Caco-2 (cell line): ENCODE results near the gene CD63. TPM values are rescaled to one million over a fixed set of nuclear protein-coding genes. Genes with fewer than 3 reads are reported as not detected.

Source experiments
- BruUV-seq: library from RNA; stranded (reverse); fragments of 400-500 nt; replicated peaks from 2 replicates; lab custom pipeline; 2021; lab: Mats Ljungman, UMichigan
- CTCF ChIA-PET: fragments of 300-600 bp; sonication (Branson Sonifier 250); formaldehyde crosslinking; loops from one replicate; lab custom pipeline; 2022; ENCODE audit warnings: antibody characterized with exemption; lab: Charles Lee
- POLR2A ChIA-PET: fragments of 300-600 bp; sonication (Branson Sonifier 250); formaldehyde crosslinking; loops from one replicate; lab custom pipeline; 2022; ENCODE audit warnings: antibody characterized with exemption; lab: Charles Lee
- DNase-seq, 2 experiments: peaks; one replicate each; pipeline versions ENCODE4 v3.0.0 to v3.0.0-alpha.2; 2020 to 2022
- H3K27me3 ChIP-seq: replicated peaks from 2 replicates; pipeline ENCODE4 v1.6.0; 2011; ENCODE audit warnings: low read length; ENCODE audit not compliant: control insufficient read depth, insufficient read depth
- H3K36me3 ChIP-seq: 2 replicates; pipeline ENCODE4 v1.5.1; 2011; ENCODE audit warnings: low read length; ENCODE audit not compliant: control insufficient read depth, insufficient read depth
- H3K4me1 ChIP-seq: fragments of 250-450 bp; sonication (Bioruptor Pico); 2 replicates; pipeline ENCODE4 v1.5.1; 2020; ENCODE audit warnings: mild to moderate bottlenecking
- H3K4me3 ChIP-seq: 2 replicates; pipeline ENCODE4 v1.5.1; 2011; ENCODE audit warnings: low read depth, mild to moderate bottlenecking, control low read depth, low read length
- H3K9me3 ChIP-seq: fragments of 250-450 bp; sonication (Bioruptor Pico); 2 replicates; pipeline ENCODE4 v1.5.1; 2020; ENCODE audit warnings: mild to moderate bottlenecking, moderate library complexity
- H3K27ac Mint-ChIP-seq: one replicate; pipeline ENCODE4 v1.8.0; 2022; ENCODE audit warnings: mixed read lengths; ENCODE audit not compliant: unreplicated experiment
- H3K27me3 Mint-ChIP-seq: one replicate; pipeline ENCODE4 v1.8.0; 2022; ENCODE audit warnings: mixed read lengths; ENCODE audit not compliant: insufficient read depth, unreplicated experiment
- H3K36me3 Mint-ChIP-seq: one replicate; pipeline ENCODE4 v1.8.0; 2022; ENCODE audit warnings: mild to moderate bottlenecking, mixed read lengths; ENCODE audit not compliant: insufficient read depth, unreplicated experiment
- H3K4me1 Mint-ChIP-seq: one replicate; pipeline ENCODE4 v1.8.0; 2022; ENCODE audit warnings: low read depth, mixed read lengths; ENCODE audit not compliant: unreplicated experiment
- H3K4me3 Mint-ChIP-seq: one replicate; pipeline ENCODE4 v1.8.0; 2022; ENCODE audit warnings: mild to moderate bottlenecking, moderate library complexity, mixed read lengths; ENCODE audit not compliant: unreplicated experiment
- H3K9me3 Mint-ChIP-seq: one replicate; pipeline ENCODE4 v1.8.0; 2022; ENCODE audit warnings: mixed read lengths; ENCODE audit not compliant: unreplicated experiment
- intact Hi-C: fragments of 100-400 bp; cut with micrococcal nuclease; formaldehyde crosslinking; loops from one replicate; pipeline ENCODE4 v1.10.0; 2022; ENCODE audit not compliant: unreplicated experiment
- total RNA-seq: library from RNA; stranded (reverse); gene quantifications from 2 replicates; pipeline ENCODE4 v1.2.3, GENCODE V29; 2022
- TF ChIP-seq, protein P1 (sequence below), 2 experiments: fragments of 200-600 bp in 1 of 2; IDR thresholded peaks; 1 replicate in 1 of 2; 2 replicates in 1 of 2; pipeline versions ENCODE4 v1.5.1 to v1.8.0; 2011 to 2022; ENCODE audit warnings: antibody characterized with exemption in 1 of 2, control low read depth in 1 of 2, inconsistent platforms in 1 of 2, low read depth in 1 of 2, low read length in 1 of 2, mild to moderate bottlenecking in 1 of 2, moderate library complexity in 1 of 2; ENCODE audit not compliant: insufficient read depth in 1 of 2, severe bottlenecking in 1 of 2, unreplicated experiment in 1 of 2

The CD63 gene
- total RNA-seq, 1 experiment from 2014 or later = 947 TPM

DNA sequence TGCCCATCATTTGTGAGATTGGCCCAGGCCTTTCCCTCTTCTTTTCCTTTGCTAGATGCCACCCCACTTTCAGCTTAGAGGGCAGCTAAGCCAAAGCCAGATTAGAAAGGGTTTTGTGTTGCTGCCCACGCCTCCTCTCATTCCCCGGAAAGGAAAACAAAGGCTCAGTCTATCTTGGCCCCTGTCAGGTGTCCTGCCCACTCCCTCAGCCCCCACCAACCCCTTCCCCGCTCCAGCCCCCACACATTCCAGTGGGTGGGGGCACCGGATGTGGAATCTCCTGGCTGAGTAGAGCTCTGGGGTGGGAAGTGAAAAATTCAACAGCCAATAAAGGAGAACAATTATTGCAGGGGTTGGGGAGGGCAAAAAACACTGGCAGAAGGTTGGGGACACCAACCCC is 10.8 kb downstream of the CD63 start:
- CTCF ChIA-PET = interaction anchor here (1.8 kb wide), 1 partner anchor 36 kb away, joined by 5 read pairs; a partner anchor contains a TSS
- H3K9me3 Mint-ChIP-seq = no peaks in the 10 kb centered on the region
- no peak overlapping the region for H3K4me3 Mint-ChIP-seq
- H3K9me3 ChIP-seq = no peaks in the 10 kb centered on the region
- no peaks in the 10 kb centered on the region for H3K27me3 Mint-ChIP-seq
- no peaks in the 10 kb centered on the region for H3K36me3 ChIP-seq
- H3K36me3 Mint-ChIP-seq = peaks cover 27% of the 10 kb centered on the region
- no peak overlapping the region for H3K27ac Mint-ChIP-seq
- POLR2A ChIA-PET = interaction anchor here (0.6 kb wide), 1 partner anchor 11 kb away, joined by 3 read pairs; the partner anchor contains the start of gene CD63
- no peaks in the 10 kb centered on the region for H3K27me3 ChIP-seq
- no peaks in the 10 kb centered on the region for H3K4me1 Mint-ChIP-seq
- no TSS peak for BruUV-seq
- intact Hi-C loops = no loop called here
- H3K4me1 ChIP-seq = peaks cover 40% of the 10 kb centered on the region
- no peak for DNase-seq
- H3K4me3 ChIP-seq = no peak overlapping the region
- TF ChIP-seq, protein P1, sequence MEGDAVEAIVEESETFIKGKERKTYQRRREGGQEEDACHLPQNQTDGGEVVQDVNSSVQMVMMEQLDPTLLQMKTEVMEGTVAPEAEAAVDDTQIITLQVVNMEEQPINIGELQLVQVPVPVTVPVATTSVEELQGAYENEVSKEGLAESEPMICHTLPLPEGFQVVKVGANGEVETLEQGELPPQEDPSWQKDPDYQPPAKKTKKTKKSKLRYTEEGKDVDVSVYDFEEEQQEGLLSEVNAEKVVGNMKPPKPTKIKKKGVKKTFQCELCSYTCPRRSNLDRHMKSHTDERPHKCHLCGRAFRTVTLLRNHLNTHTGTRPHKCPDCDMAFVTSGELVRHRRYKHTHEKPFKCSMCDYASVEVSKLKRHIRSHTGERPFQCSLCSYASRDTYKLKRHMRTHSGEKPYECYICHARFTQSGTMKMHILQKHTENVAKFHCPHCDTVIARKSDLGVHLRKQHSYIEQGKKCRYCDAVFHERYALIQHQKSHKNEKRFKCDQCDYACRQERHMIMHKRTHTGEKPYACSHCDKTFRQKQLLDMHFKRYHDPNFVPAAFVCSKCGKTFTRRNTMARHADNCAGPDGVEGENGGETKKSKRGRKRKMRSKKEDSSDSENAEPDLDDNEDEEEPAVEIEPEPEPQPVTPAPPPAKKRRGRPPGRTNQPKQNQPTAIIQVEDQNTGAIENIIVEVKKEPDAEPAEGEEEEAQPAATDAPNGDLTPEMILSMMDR (IDR thresholded peaks at IDR 0.05; ENCODE audit: insufficient read depth in 1 of 2, low read depth in 1 of 2, low read length in 1 of 2, severe bottlenecking in 1 of 2, unreplicated experiment in 1 of 2) = no peak

DNA sequence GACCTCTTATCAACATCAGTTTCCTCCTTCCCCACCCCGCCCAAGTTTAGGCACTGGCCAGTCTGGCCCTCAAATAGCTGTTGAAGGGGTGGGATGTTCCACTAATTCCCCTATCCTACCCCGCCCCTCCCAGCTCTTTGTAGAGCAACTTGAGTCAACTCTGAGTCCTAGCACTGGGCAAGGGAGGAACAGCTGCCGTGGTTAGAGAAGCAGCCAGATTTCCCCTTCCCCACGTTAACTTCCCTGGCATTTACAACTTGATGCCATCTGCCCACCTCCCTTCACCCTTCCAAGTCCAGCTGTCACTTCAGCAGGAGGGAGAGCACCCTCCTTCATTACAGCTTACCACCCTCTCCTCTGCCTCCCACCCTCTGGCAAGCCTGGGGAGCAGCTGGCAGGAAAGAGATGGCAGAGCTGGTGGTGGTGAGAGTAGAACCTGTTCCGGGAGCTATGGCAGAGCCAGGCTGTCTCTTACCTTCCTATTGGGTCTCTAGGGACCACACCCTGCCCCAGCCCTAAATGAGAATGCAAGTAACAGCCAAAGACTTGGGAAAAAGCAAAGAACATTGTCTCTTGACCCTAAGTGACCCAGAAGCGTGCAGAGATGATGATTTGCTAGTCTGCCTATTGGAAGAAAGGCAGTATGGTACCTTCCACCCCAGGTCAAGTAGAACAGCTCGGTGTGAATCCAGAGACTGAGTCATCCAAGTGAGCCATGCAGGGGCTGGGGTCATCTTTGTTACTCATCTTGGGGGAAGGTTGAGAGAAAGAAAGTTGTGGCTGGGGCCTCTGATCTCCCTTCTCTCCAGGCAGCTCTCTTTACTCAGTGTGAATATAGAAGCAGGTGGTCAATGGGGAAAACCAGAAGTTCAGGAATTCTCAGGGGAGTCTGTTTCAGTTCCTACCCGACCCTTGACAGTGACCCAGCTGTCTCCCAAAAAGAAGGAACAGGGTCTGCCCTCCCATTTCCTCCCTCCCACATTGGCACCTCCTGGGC is 11.5 kb downstream of the CD63 start:
- H3K27ac Mint-ChIP-seq = peak overlapping the region; percentile 80
- H3K36me3 Mint-ChIP-seq = peaks cover 26% of the 10 kb centered on the region
- CTCF ChIA-PET = interaction anchor here (1.1 to 1.8 kb wide), 3 partner anchors 8 to 36 kb away, joined by 3 to 5 read pairs (median 4); a partner anchor contains a TSS
- no peaks in the 10 kb centered on the region for H3K9me3 Mint-ChIP-seq
- peak overlapping the region; percentile 55 for H3K4me3 ChIP-seq
- peaks cover 3% of the 10 kb centered on the region for H3K27me3 Mint-ChIP-seq
- H3K4me1 Mint-ChIP-seq = no peaks in the 10 kb centered on the region
- TF ChIP-seq, protein P1 (IDR thresholded peaks at IDR 0.05; ENCODE audit: insufficient read depth in 1 of 2, low read depth in 1 of 2, low read length in 1 of 2, severe bottlenecking in 1 of 2, unreplicated experiment in 1 of 2) = no peak
- POLR2A ChIA-PET = interaction anchor here (0.6 to 1.1 kb wide), 2 partner anchors 11 to 101 kb away, joined by 3 read pairs; partner anchors contain the start of genes CD63 and ORMDL2
- H3K4me1 ChIP-seq = peaks cover 40% of the 10 kb centered on the region
- intact Hi-C loops = no loop called here
- no peaks in the 10 kb centered on the region for H3K9me3 ChIP-seq
- H3K27me3 ChIP-seq = no peaks in the 10 kb centered on the region
- H3K36me3 ChIP-seq = no peaks in the 10 kb centered on the region
- DNase-seq = no peak
- BruUV-seq = no TSS peak
- H3K4me3 Mint-ChIP-seq = peak overlapping the region; percentile 69

DNA sequence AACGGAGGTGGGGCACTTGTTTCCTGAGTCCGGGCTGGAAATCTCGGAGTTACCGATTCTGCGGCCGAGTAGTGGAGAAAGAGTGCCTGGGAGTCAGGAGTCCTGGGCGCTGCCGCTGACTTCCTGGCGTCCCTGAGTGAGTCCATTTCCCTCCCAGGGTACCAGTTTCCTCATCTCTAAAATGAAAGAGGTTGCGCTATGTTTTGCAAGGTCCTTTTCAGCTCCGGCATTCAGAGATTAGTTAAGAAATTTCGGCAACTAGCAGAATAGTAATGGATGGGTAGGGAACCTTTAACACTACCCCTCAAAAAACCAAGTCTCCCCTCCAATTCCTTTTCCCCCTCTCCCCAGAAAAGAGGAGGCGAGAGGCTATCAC is 12.2 kb downstream of the CD63 start:
- peak overlapping the region; percentile 80 for H3K27ac Mint-ChIP-seq
- no TSS peak for BruUV-seq
- POLR2A ChIA-PET = interaction anchor here (1.0 to 1.3 kb wide), 3 partner anchors 12 to 102 kb away, joined by 3 to 7 read pairs (median 3); partner anchors contain the start of gene ORMDL2
- peaks cover 19% of the 10 kb centered on the region for H3K36me3 Mint-ChIP-seq
- TF ChIP-seq, protein P1 (IDR thresholded peaks at IDR 0.05; ENCODE audit: insufficient read depth in 1 of 2, low read depth in 1 of 2, low read length in 1 of 2, severe bottlenecking in 1 of 2, unreplicated experiment in 1 of 2) = no peak
- Histone ChIP-seq H3K9me3 (no peaks in the 10 kb centered on the region), H3K36me3 (no peaks in the 10 kb centered on the region), H3K4me1 (peaks cover 40% of the 10 kb centered on the region), H3K4me3 (peak overlapping the region; percentile 55), H3K27me3 (no peaks in the 10 kb centered on the region)
- no peaks in the 10 kb centered on the region for H3K4me1 Mint-ChIP-seq
- CTCF ChIA-PET = interaction anchor here (1.1 to 1.8 kb wide), 4 partner anchors 8 to 35 kb away, joined by 3 to 5 read pairs (median 4); a partner anchor contains a TSS
- peaks cover 7% of the 10 kb centered on the region for H3K27me3 Mint-ChIP-seq
- no peak for DNase-seq
- intact Hi-C loops = loop anchor here (1.0 kb wide), 1 partner anchor 8 kb away; no protein-coding TSS in a partner anchor
- no peaks in the 10 kb centered on the region for H3K9me3 Mint-ChIP-seq
- H3K4me3 Mint-ChIP-seq = peak overlapping the region; percentile 69
